Mammary epithelial cell (primary cell): ENCODE measurements around the gene THAP4.

Experiments
- EZH2 ChIP-seq: IDR thresholded peaks from 2 replicates; pipeline ENCODE4 v1.6.1; 2012; ENCODE audit warnings: low read length, inconsistent platforms, borderline replicate concordance
- TF ChIP-seq, protein P1 (sequence below), 2 donors: IDR thresholded peaks in 1 of 2; conservative IDR thresholded peaks in 1 of 2; 2 replicates each; pipeline ENCODE4 v1.5.1; 2011 to 2012; ENCODE audit warnings: inconsistent platforms in 2 of 2, low read length in 2 of 2, mild to moderate bottlenecking in 2 of 2, control low read depth in 1 of 2, low read depth in 1 of 2; ENCODE audit not compliant: insufficient read depth in 1 of 2; ENCODE audit errors: extremely low read depth in 1 of 2

DNA sequence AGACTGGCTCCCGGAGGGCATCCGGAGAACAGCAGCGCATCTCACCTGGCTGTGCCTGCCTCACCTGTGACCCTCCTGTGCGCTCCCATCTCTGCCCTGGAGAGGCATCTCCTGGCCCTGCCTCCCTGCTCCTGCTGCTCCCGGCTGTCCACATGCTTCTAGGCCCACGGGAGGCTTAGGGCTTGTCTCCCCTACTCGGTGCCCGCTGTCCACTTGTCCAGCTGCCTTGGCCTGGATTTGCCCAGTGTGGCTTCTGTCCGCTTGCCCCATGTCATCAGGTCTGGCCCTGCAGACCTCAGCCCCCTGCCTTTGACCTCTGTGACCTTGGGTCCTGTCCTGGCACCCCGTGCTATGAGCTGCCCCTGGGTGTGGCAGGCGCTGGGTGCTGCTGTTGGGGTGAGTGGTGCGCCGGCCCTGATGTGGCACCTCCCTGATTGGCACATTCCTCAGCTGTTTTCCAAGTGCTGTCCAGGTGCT is 73.9 kb downstream of the THAP4 start:
- TF ChIP-seq, protein P1, sequence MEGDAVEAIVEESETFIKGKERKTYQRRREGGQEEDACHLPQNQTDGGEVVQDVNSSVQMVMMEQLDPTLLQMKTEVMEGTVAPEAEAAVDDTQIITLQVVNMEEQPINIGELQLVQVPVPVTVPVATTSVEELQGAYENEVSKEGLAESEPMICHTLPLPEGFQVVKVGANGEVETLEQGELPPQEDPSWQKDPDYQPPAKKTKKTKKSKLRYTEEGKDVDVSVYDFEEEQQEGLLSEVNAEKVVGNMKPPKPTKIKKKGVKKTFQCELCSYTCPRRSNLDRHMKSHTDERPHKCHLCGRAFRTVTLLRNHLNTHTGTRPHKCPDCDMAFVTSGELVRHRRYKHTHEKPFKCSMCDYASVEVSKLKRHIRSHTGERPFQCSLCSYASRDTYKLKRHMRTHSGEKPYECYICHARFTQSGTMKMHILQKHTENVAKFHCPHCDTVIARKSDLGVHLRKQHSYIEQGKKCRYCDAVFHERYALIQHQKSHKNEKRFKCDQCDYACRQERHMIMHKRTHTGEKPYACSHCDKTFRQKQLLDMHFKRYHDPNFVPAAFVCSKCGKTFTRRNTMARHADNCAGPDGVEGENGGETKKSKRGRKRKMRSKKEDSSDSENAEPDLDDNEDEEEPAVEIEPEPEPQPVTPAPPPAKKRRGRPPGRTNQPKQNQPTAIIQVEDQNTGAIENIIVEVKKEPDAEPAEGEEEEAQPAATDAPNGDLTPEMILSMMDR (conservative IDR thresholded peaks at IDR 0.05 in 1 of 2, IDR thresholded peaks at IDR 0.05 in 1 of 2; ENCODE audit: extremely low read depth in 1 of 2, insufficient read depth in 1 of 2, low read depth in 1 of 2, low read length in 2 of 2), result no peak
- TF ChIP-seq EZH2, result no peak
